Measurements from ENCODE around the gene NBAS.
"Not testable (repeated sequence)": the region's sequence is repeated elsewhere in the genome, so short reads cannot be mapped to it uniquely, and the experiment has no call there.

The NBAS gene

GRCh38 chr2:15325296-15325695 lies 235.8 kb downstream of the NBAS start:
- no peak for TF ChIP-seq EZH2 (IDR thresholded peaks at IDR 0.05)
- no peak overlapping the region for H3K27ac ChIP-seq
- DNase-seq (ENCODE audit: low read depth, low spot score): no peak
- no peak overlapping the region for H3K9ac ChIP-seq (ENCODE audit: insufficient read length)
- no peak overlapping the region for H3K4me3 ChIP-seq
- no peaks in the 10 kb centered on the region for H3K9me3 ChIP-seq (ENCODE audit: low read depth, low read length)
- no peaks in the 10 kb centered on the region; the same call in 1 of the 2 replicates for H3K36me3 ChIP-seq (ENCODE audit: insufficient read depth, low read length)

- no peaks in the 10 kb centered on the region for H3K9me3 ChIP-seq (ENCODE audit: low read depth, low read length)
- no peak overlapping the region for H3K9ac ChIP-seq (ENCODE audit: insufficient read length)
- no peak overlapping the region for H3K27ac ChIP-seq
- no peaks in the 10 kb centered on the region for H3K36me3 ChIP-seq (ENCODE audit: insufficient read depth, low read length)
- H3K4me3 ChIP-seq: no peak overlapping the region
- DNase-seq (ENCODE audit: low read depth, low spot score): no peak
- TF ChIP-seq POLR2AphosphoS5 (IDR thresholded peaks at IDR 0.05; ENCODE audit: borderline replicate concordance, low read depth, low read length) (no peak), EZH2 (IDR thresholded peaks at IDR 0.05) (no peak), FOXP2 (optimal IDR thresholded peaks at IDR 0.05; ENCODE audit: control extremely low read depth, extremely low read length, insufficient read depth) (no peak)
These were observed 237.9 kb downstream of the NBAS start for GRCh38 chr2:15323227-15323626.

- DNase-seq (ENCODE audit: low read depth, low spot score); H3K27ac ChIP-seq: not testable (repeated sequence)
These were observed 239.7 kb downstream of the NBAS start for GRCh38 chr2:15321481-15321880.

GRCh38 chr2:15316370-15316814 lies 244.7 kb downstream of the NBAS start:
- DNase-seq (ENCODE audit: low read depth, low spot score): no peak
- no peak overlapping the region for H3K9ac ChIP-seq (ENCODE audit: insufficient read length)
- TF ChIP-seq EZH2 (IDR thresholded peaks at IDR 0.05): no peak
- no peak for TF ChIP-seq FOXP2 (optimal IDR thresholded peaks at IDR 0.05; ENCODE audit: control extremely low read depth, extremely low read length, insufficient read depth)
- TF ChIP-seq POLR2AphosphoS5 (IDR thresholded peaks at IDR 0.05; ENCODE audit: borderline replicate concordance, low read depth, low read length): no peak
- no peaks in the 10 kb centered on the region for H3K36me3 ChIP-seq (ENCODE audit: insufficient read depth, low read length)
- H3K4me3 ChIP-seq: no peak overlapping the region
- no peak overlapping the region for H3K27ac ChIP-seq
- no peaks in the 10 kb centered on the region for H3K9me3 ChIP-seq (ENCODE audit: low read depth, low read length)

More at GRCh38 chr2:15321481-15321880, 239.7 kb downstream of the NBAS start:
- not testable (repeated sequence) for H3K36me3 ChIP-seq (ENCODE audit: insufficient read depth, low read length); H3K9ac ChIP-seq (ENCODE audit: insufficient read length); H3K9me3 ChIP-seq (ENCODE audit: low read depth, low read length); H3K4me3 ChIP-seq

- Histone ChIP-seq H3K4me3 (no peak overlapping the region), H3K9ac (ENCODE audit: insufficient read length) (no peak overlapping the region), H3K9me3 (ENCODE audit: low read depth, low read length) (no peaks in the 10 kb centered on the region), H3K27ac (no peak overlapping the region), H3K36me3 (ENCODE audit: insufficient read depth, low read length) (no peaks in the 10 kb centered on the region)
- DNase-seq (ENCODE audit: low read depth, low spot score): no peak
- TF ChIP-seq FOXP2 (optimal IDR thresholded peaks at IDR 0.05; ENCODE audit: control extremely low read depth, extremely low read length, insufficient read depth) (no peak), EZH2 (IDR thresholded peaks at IDR 0.05) (no peak), POLR2AphosphoS5 (IDR thresholded peaks at IDR 0.05; ENCODE audit: borderline replicate concordance, low read depth, low read length) (no peak)
These were observed 245.7 kb downstream of the NBAS start for GRCh38 chr2:15315411-15315810.

GRCh38 chr2:15313657-15314056 lies 247.5 kb downstream of the NBAS start:
- H3K36me3 ChIP-seq (ENCODE audit: insufficient read depth, low read length): no peaks in the 10 kb centered on the region
- DNase-seq (ENCODE audit: low read depth, low spot score): no peak
- H3K9me3 ChIP-seq (ENCODE audit: low read depth, low read length): no peaks in the 10 kb centered on the region
- H3K9ac ChIP-seq (ENCODE audit: insufficient read length): no peak overlapping the region
- TF ChIP-seq EZH2 (IDR thresholded peaks at IDR 0.05) (no peak), FOXP2 (optimal IDR thresholded peaks at IDR 0.05; ENCODE audit: control extremely low read depth, extremely low read length, insufficient read depth) (no peak), POLR2AphosphoS5 (IDR thresholded peaks at IDR 0.05; ENCODE audit: borderline replicate concordance, low read depth, low read length) (no peak)
- no peak overlapping the region for H3K4me3 ChIP-seq
- H3K27ac ChIP-seq: no peak overlapping the region

- no peaks in the 10 kb centered on the region for H3K36me3 ChIP-seq (ENCODE audit: insufficient read depth, low read length)
- H3K4me3 ChIP-seq: no peak overlapping the region
- H3K27ac ChIP-seq: no peak overlapping the region
- no peak for TF ChIP-seq EZH2 (IDR thresholded peaks at IDR 0.05)
- no peak for TF ChIP-seq POLR2AphosphoS5 (IDR thresholded peaks at IDR 0.05; ENCODE audit: borderline replicate concordance, low read depth, low read length)
- no peak for TF ChIP-seq FOXP2 (optimal IDR thresholded peaks at IDR 0.05; ENCODE audit: control extremely low read depth, extremely low read length, insufficient read depth)
- H3K9ac ChIP-seq (ENCODE audit: insufficient read length): no peak overlapping the region
- no peak for DNase-seq (ENCODE audit: low read depth, low spot score)
- no peaks in the 10 kb centered on the region for H3K9me3 ChIP-seq (ENCODE audit: low read depth, low read length)
These were observed 249.2 kb downstream of the NBAS start for GRCh38 chr2:15311926-15312325.

- H3K27ac ChIP-seq: no peak overlapping the region
- no peak for DNase-seq (ENCODE audit: low read depth, low spot score)
- no peak for TF ChIP-seq POLR2AphosphoS5 (IDR thresholded peaks at IDR 0.05; ENCODE audit: borderline replicate concordance, low read depth, low read length)
- no peak for TF ChIP-seq EZH2 (IDR thresholded peaks at IDR 0.05)
- TF ChIP-seq FOXP2 (optimal IDR thresholded peaks at IDR 0.05; ENCODE audit: control extremely low read depth, extremely low read length, insufficient read depth): no peak
- no peaks in the 10 kb centered on the region for H3K36me3 ChIP-seq (ENCODE audit: insufficient read depth, low read length)
- H3K9me3 ChIP-seq (ENCODE audit: low read depth, low read length): no peaks in the 10 kb centered on the region
- no peak overlapping the region for H3K4me3 ChIP-seq
- no peak overlapping the region for H3K9ac ChIP-seq (ENCODE audit: insufficient read length)
These were observed 249.8 kb downstream of the NBAS start for GRCh38 chr2:15311201-15311907.

GRCh38 chr2:15307526-15307925 lies 253.6 kb downstream of the NBAS start:
- TF ChIP-seq FOXP2 (optimal IDR thresholded peaks at IDR 0.05; ENCODE audit: control extremely low read depth, extremely low read length, insufficient read depth) (no peak), POLR2AphosphoS5 (IDR thresholded peaks at IDR 0.05; ENCODE audit: borderline replicate concordance, low read depth, low read length) (no peak), EZH2 (IDR thresholded peaks at IDR 0.05) (no peak)
- Histone ChIP-seq H3K9me3 (ENCODE audit: low read depth, low read length) (no peaks in the 10 kb centered on the region), H3K36me3 (ENCODE audit: insufficient read depth, low read length) (no peaks in the 10 kb centered on the region), H3K9ac (ENCODE audit: insufficient read length) (no peak overlapping the region), H3K27ac (no peak overlapping the region), H3K4me3 (no peak overlapping the region)
- no peak for DNase-seq (ENCODE audit: low read depth, low spot score)

All from SK-N-MC (cell line).